HepG2 (cell line): Measurements from ENCODE around the gene DDX4. TPM values are rescaled to one million over a fixed set of nuclear protein-coding genes. Genes with fewer than 3 reads are reported as not detected.

Experiments used
- ATF7-NPFF ChIP-seq: sonication (generic); formaldehyde crosslinking; IDR thresholded peaks from 2 replicates; pipeline ENCODE4 v1.8.1; 2023; ENCODE audit warnings: mild to moderate bottlenecking, low read depth, missing genetic modification reagents, moderate library complexity
- ESRRA ChIP-seq: sonication (generic); formaldehyde crosslinking; IDR thresholded peaks from 2 replicates; pipeline ENCODE4 v1.5.1; 2020; ENCODE audit warnings: mild to moderate bottlenecking, low read depth, missing genetic modification reagents
- FOXK2 ChIP-seq: fragments of 450-650 bp; IDR thresholded peaks from 2 replicates; pipeline ENCODE4 v1.6.1; 2016
- HDAC2 ChIP-seq: sonication (generic); formaldehyde crosslinking; IDR thresholded peaks from 2 replicates; pipeline ENCODE4 v1.4.0; 2020; ENCODE audit warnings: missing genetic modification reagents
- MAZ ChIP-seq, 2 experiments: sonication (generic) in 1 of 2; formaldehyde crosslinking in 1 of 2; IDR thresholded peaks; 2 replicates each; pipeline versions ENCODE4 v1.5.0 to v1.6.1; 2012 to 2020; ENCODE audit warnings: low read depth in 2 of 2, mild to moderate bottlenecking in 2 of 2, borderline replicate concordance in 1 of 2, improper control_type of control experiment in 1 of 2, low read length in 1 of 2, missing genetic modification reagents in 1 of 2, moderate library complexity in 1 of 2
- NR2F6 ChIP-seq, 2 experiments: IDR thresholded peaks; 2 replicates each; pipeline ENCODE4 v1.6.1; 2016; ENCODE audit warnings: antibody characterized with exemption in 1 of 2, mild to moderate bottlenecking in 1 of 2
- PHF21A ChIP-seq: sonication (generic); formaldehyde crosslinking; IDR thresholded peaks from 2 replicates; pipeline ENCODE4 v1.5.0; 2020; ENCODE audit warnings: mild to moderate bottlenecking, missing genetic modification reagents
- RELA ChIP-seq: sonication (generic); formaldehyde crosslinking; IDR thresholded peaks from 2 replicates; pipeline ENCODE4 v1.4.0; 2020; ENCODE audit warnings: missing genetic modification reagents
- RORA ChIP-seq: sonication (generic); formaldehyde crosslinking; IDR thresholded peaks from 2 replicates; pipeline ENCODE4 v1.5.0; 2020; ENCODE audit warnings: mild to moderate bottlenecking, missing genetic modification reagents, moderate library complexity
- SOX6 ChIP-seq, 2 experiments: fragments of 450-650 bp in 1 of 2; sonication (generic) in 1 of 2; formaldehyde crosslinking in 1 of 2; IDR thresholded peaks; 2 replicates each; pipeline versions ENCODE4 v1.4.0 to v1.6.1; 2017 to 2020; ENCODE audit warnings: antibody characterized with exemption in 1 of 2, mild to moderate bottlenecking in 1 of 2, missing genetic modification reagents in 1 of 2
- SRSF9 ChIP-seq: fragments of 200-400 bp; formaldehyde crosslinking; IDR thresholded peaks from 2 replicates; pipeline ENCODE4 v1.6.1; 2018; ENCODE audit warnings: borderline replicate concordance, mild to moderate bottlenecking, low read depth, low read length; ENCODE audit not compliant: insufficient read depth, poor library complexity, severe bottlenecking
- ZMYM3 ChIP-seq: sonication (generic); formaldehyde crosslinking; IDR thresholded peaks from 2 replicates; pipeline ENCODE4 v1.5.1; 2020; ENCODE audit warnings: mild to moderate bottlenecking, missing genetic modification reagents
- ZNF230 ChIP-seq: sonication (generic); formaldehyde crosslinking; IDR thresholded peaks from 2 replicates; pipeline ENCODE4 v1.4.0; 2020; ENCODE audit warnings: mild to moderate bottlenecking, missing genetic modification reagents
- ZNF292 ChIP-seq: sonication (generic); formaldehyde crosslinking; IDR thresholded peaks from 2 replicates; pipeline ENCODE4 v1.8.1; 2022; ENCODE audit warnings: mild to moderate bottlenecking, low read depth, missing genetic modification reagents, borderline replicate concordance
- ZNF3 ChIP-seq: IDR thresholded peaks from 2 replicates; pipeline ENCODE4 v1.7.0; 2017; ENCODE audit warnings: inconsistent platforms
- ZNF841 ChIP-seq: sonication (generic); formaldehyde crosslinking; IDR thresholded peaks from 2 replicates; pipeline ENCODE4 v1.8.1; 2023; ENCODE audit warnings: missing genetic modification reagents, borderline replicate concordance
- polyA plus RNA-seq, 8 experiments: library from polyadenylated mRNA; depleted of rRNA in 3 of 8; stranded (reverse) in 7 of 8; unstranded in 1 of 8; fragments of >200 nt; fragmentation: Illumina TruSeq in 4 of 8; extraction: Trizol in 4 of 8; gene quantifications; 2 replicates each; pipeline versions ENCODE4 v1.2.1 to v1.2.3, GENCODE V29; 2011 to 2016; ENCODE audit warnings: low read depth in 4 of 8, missing spikeins in 1 of 8, mixed read lengths in 1 of 8; ENCODE audit not compliant: insufficient read depth in 1 of 8
- total RNA-seq, 5 experiments: library from RNA; depleted of rRNA; stranded (reverse); fragments of >200 nt; fragmentation: Illumina TruSeq; extraction: Trizol; gene quantifications; 2 replicates each; pipeline ENCODE4 v1.2.3, GENCODE V29; 2016; ENCODE audit warnings: low read depth in 1 of 5
- TF ChIP-seq, protein P1 (sequence below): sonication (generic); formaldehyde crosslinking; conservative IDR thresholded peaks from 2 replicates; pipeline ENCODE4 v1.4.0; 2020; ENCODE audit warnings: missing genetic modification reagents
- TF ChIP-seq, protein P2 (sequence below): sonication (generic); formaldehyde crosslinking; IDR thresholded peaks from 2 replicates; pipeline ENCODE4 v1.5.0; 2020; ENCODE audit warnings: mild to moderate bottlenecking, missing genetic modification reagents, borderline replicate concordance
- TF ChIP-seq, protein P3 (sequence below): sonication (generic); formaldehyde crosslinking; IDR thresholded peaks from 2 replicates; pipeline ENCODE4 v1.5.0; 2020; ENCODE audit warnings: missing genetic modification reagents
- TF ChIP-seq, protein P4 (sequence below): sonication (generic); formaldehyde crosslinking; IDR thresholded peaks from 2 replicates; pipeline ENCODE4 v1.4.0; 2020; ENCODE audit warnings: missing genetic modification reagents

DDX4 gene
- total and polyA plus RNA-seq, 2 of the 13 experiments (the other 11 are each of a cell fraction or from before 2014, with no cell fraction given) = 0.05 TPM; not detected in 1

DNA sequence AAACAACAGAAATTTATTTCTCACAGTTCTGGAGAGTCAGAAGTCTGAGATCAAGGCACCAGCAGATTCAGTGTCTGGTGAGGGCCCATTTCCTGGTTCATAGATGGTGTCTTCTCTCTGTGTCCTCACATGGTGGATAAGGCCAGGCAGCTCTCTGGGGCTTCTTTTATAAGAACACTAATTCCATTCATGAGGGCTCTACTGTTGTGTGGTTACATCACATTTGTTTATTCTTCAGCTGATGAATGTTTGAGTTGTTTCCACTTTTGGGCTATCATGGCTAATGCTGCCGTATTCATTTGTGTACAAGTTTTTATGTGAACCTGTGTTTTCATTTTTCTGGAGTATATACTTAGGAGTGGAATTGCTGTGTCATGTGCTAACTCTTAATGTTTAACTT is 35.2 kb downstream of the DDX4 start (continued):
- no peak for TF ChIP-seq FOXK2
- TF ChIP-seq RORA (CRISPR knock-in tag) = no peak
- TF ChIP-seq PHF21A (CRISPR knock-in tag) = no peak
- TF ChIP-seq ESRRA (CRISPR knock-in tag) = no peak
- TF ChIP-seq, protein P1, sequence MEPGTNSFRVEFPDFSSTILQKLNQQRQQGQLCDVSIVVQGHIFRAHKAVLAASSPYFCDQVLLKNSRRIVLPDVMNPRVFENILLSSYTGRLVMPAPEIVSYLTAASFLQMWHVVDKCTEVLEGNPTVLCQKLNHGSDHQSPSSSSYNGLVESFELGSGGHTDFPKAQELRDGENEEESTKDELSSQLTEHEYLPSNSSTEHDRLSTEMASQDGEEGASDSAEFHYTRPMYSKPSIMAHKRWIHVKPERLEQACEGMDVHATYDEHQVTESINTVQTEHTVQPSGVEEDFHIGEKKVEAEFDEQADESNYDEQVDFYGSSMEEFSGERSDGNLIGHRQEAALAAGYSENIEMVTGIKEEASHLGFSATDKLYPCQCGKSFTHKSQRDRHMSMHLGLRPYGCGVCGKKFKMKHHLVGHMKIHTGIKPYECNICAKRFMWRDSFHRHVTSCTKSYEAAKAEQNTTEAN (CRISPR knock-in tag) = no peak
- TF ChIP-seq ZNF3 (CRISPR knock-in tag) = no peak
- TF ChIP-seq ATF7-NPFF (CRISPR knock-in tag) = no peak
- TF ChIP-seq, protein P2, sequence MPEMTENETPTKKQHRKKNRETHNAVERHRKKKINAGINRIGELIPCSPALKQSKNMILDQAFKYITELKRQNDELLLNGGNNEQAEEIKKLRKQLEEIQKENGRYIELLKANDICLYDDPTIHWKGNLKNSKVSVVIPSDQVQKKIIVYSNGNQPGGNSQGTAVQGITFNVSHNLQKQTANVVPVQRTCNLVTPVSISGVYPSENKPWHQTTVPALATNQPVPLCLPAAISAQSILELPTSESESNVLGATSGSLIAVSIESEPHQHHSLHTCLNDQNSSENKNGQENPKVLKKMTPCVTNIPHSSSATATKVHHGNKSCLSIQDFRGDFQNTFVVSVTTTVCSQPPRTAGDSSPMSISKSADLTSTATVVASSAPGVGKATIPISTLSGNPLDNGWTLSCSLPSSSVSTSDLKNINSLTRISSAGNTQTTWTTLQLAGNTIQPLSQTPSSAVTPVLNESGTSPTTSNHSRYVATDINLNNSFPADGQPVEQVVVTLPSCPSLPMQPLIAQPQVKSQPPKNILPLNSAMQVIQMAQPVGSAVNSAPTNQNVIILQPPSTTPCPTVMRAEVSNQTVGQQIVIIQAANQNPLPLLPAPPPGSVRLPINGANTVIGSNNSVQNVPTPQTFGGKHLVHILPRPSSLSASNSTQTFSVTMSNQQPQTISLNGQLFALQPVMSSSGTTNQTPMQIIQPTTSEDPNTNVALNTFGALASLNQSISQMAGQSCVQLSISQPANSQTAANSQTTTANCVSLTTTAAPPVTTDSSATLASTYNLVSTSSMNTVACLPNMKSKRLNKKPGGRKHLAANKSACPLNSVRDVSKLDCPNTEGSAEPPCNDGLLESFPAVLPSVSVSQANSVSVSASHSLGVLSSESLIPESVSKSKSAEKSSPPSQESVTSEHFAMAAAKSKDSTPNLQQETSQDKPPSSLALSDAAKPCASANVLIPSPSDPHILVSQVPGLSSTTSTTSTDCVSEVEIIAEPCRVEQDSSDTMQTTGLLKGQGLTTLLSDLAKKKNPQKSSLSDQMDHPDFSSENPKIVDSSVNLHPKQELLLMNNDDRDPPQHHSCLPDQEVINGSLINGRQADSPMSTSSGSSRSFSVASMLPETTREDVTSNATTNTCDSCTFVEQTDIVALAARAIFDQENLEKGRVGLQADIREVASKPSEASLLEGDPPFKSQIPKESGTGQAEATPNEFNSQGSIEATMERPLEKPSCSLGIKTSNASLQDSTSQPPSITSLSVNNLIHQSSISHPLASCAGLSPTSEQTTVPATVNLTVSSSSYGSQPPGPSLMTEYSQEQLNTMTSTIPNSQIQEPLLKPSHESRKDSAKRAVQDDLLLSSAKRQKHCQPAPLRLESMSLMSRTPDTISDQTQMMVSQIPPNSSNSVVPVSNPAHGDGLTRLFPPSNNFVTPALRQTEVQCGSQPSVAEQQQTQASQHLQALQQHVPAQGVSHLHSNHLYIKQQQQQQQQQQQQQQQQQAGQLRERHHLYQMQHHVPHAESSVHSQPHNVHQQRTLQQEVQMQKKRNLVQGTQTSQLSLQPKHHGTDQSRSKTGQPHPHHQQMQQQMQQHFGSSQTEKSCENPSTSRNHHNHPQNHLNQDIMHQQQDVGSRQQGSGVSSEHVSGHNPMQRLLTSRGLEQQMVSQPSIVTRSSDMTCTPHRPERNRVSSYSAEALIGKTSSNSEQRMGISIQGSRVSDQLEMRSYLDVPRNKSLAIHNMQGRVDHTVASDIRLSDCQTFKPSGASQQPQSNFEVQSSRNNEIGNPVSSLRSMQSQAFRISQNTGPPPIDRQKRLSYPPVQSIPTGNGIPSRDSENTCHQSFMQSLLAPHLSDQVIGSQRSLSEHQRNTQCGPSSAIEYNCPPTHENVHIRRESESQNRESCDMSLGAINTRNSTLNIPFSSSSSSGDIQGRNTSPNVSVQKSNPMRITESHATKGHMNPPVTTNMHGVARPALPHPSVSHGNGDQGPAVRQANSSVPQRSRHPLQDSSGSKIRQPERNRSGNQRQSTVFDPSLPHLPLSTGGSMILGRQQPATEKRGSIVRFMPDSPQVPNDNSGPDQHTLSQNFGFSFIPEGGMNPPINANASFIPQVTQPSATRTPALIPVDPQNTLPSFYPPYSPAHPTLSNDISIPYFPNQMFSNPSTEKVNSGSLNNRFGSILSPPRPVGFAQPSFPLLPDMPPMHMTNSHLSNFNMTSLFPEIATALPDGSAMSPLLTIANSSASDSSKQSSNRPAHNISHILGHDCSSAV = no peak
- no peak for TF ChIP-seq ZNF292
- TF ChIP-seq RELA (CRISPR knock-in tag) = no peak
- TF ChIP-seq SOX6 (IDR thresholded peaks at IDR 0.05) = no peak
- TF ChIP-seq SOX6 (CRISPR knock-in tag; IDR thresholded peaks at IDR 0.05) = peak; percentile 20; the same call in 1 of the 2 replicates
- TF ChIP-seq ZNF230 (CRISPR knock-in tag) = no peak
- TF ChIP-seq HDAC2 = no peak
- TF ChIP-seq MAZ (IDR thresholded peaks at IDR 0.05; ENCODE audit: borderline replicate concordance, low read depth, low read length) = no peak
- no peak for TF ChIP-seq MAZ (CRISPR knock-in tag; IDR thresholded peaks at IDR 0.05; ENCODE audit: low read depth)
- no peak for TF ChIP-seq SRSF9
- TF ChIP-seq, protein P3, sequence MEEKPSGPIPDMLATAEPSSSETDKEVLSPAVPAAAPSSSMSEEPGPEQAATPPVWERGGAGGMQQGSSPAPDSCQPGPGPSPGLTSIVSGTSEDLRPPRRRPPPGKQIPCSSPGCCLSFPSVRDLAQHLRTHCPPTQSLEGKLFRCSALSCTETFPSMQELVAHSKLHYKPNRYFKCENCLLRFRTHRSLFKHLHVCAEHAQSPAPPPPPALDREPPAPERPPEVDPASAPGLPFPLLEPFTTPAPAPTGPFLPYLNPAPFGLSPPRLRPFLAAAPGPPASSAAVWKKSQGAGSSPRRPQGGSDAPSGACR (CRISPR knock-in tag) = no peak
- TF ChIP-seq ZMYM3 (CRISPR knock-in tag) = no peak
- TF ChIP-seq, protein P4, sequence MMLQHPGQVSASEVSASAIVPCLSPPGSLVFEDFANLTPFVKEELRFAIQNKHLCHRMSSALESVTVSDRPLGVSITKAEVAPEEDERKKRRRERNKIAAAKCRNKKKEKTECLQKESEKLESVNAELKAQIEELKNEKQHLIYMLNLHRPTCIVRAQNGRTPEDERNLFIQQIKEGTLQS (CRISPR knock-in tag) = no peak
- no peak for TF ChIP-seq NR2F6 (IDR thresholded peaks at IDR 0.05)
- no peak for TF ChIP-seq NR2F6 (CRISPR knock-in tag; IDR thresholded peaks at IDR 0.05)
- no peak for TF ChIP-seq ZNF841
